A673 (cell line): Measurements from ENCODE around the gene ST6GALNAC4. TPM values are rescaled to one million over a fixed set of nuclear protein-coding genes. Genes with fewer than 3 reads are reported as not detected.

Source experiments
- BruUV-seq: library from RNA; stranded (reverse); fragments of 400-500 nt; replicated peaks from 2 replicates; lab custom pipeline; 2021; lab: Mats Ljungman, UMichigan
- CTCF ChIA-PET: fragments of 300-600 bp; sonication (Branson Sonifier 250); formaldehyde crosslinking; loops from one replicate; lab custom pipeline; 2022; ENCODE audit warnings: antibody characterized with exemption; lab: Charles Lee
- POLR2A ChIA-PET: fragments of 300-600 bp; sonication (Branson Sonifier 250); formaldehyde crosslinking; loops from one replicate; lab custom pipeline; 2022; ENCODE audit warnings: antibody characterized with exemption; ENCODE audit not compliant: low non-redundant PET; lab: Charles Lee
- DNase-seq: peaks from one replicate; pipeline ENCODE4 v3.0.0-alpha.2; 2015; ENCODE audit warnings: low spot score
- H3K27ac ChIP-seq: fragments of 200-600 bp; sonication (generic); 2 replicates; pipeline ENCODE4 v1.5.1; 2016; ENCODE audit warnings: mixed run types, low read depth, mild to moderate bottlenecking, mixed read lengths, antibody characterized with exemption, low read length; ENCODE audit not compliant: poor library complexity, severe bottlenecking
- H3K27me3 ChIP-seq: fragments of 200-600 bp; sonication (generic); replicated peaks from 2 replicates; pipeline ENCODE4 v1.6.1; 2017; ENCODE audit warnings: mixed run types, low read depth, mild to moderate bottlenecking, mixed read lengths, antibody characterized with exemption, low read length; ENCODE audit not compliant: insufficient read depth, poor library complexity
- H3K36me3 ChIP-seq: fragments of 200-600 bp; sonication (generic); 2 replicates; pipeline ENCODE4 v1.6.1; 2016; ENCODE audit warnings: mixed run types, mild to moderate bottlenecking, mixed read lengths, antibody characterized with exemption, low read length; ENCODE audit not compliant: insufficient read depth, poor library complexity, severe bottlenecking
- H3K4me1 ChIP-seq: fragments of 200-600 bp; sonication (generic); 2 replicates; pipeline ENCODE4 v1.6.1; 2017; ENCODE audit warnings: mixed run types, mild to moderate bottlenecking, mixed read lengths, antibody characterized with exemption, low read length; ENCODE audit not compliant: insufficient read depth, poor library complexity, severe bottlenecking
- H3K4me3 ChIP-seq: fragments of 200-600 bp; sonication (generic); 2 replicates; pipeline ENCODE4 v1.5.1; 2016; ENCODE audit warnings: low read depth, mixed run types, mild to moderate bottlenecking, mixed read lengths, low read length; ENCODE audit not compliant: poor library complexity, severe bottlenecking
- H3K9me3 ChIP-seq: fragments of 200-600 bp; sonication (generic); 2 replicates; pipeline ENCODE4 v1.6.1; 2016; ENCODE audit warnings: mixed run types, low read depth, mild to moderate bottlenecking, mixed read lengths, antibody characterized with exemption, low read length; ENCODE audit not compliant: poor library complexity, severe bottlenecking
- CTCF ChIP-seq: fragments of 300-800, 200-600 bp; sonication (generic); conservative IDR thresholded peaks from 2 replicates; pipeline ENCODE4 v1.5.1; 2017; ENCODE audit warnings: low read depth, mild to moderate bottlenecking, antibody characterized with exemption, low read length, moderate library complexity, mixed read lengths
- EZH2 ChIP-seq: fragments of 200-600 bp; sonication (generic); IDR thresholded peaks from 2 replicates; pipeline ENCODE4 v1.6.1; 2017; ENCODE audit warnings: borderline replicate concordance, low read depth, mild to moderate bottlenecking, mixed read lengths, antibody characterized with exemption, low read length; ENCODE audit not compliant: poor library complexity, severe bottlenecking
- intact Hi-C: fragments of 100-400 bp; cut with micrococcal nuclease; formaldehyde crosslinking; loops from one replicate; pipeline ENCODE4 v1.10.0; 2022; ENCODE audit not compliant: unreplicated experiment
- total RNA-seq: library from RNA; stranded (reverse); gene quantifications from 2 replicates; pipeline ENCODE4 v1.2.3, GENCODE V29; 2021

ST6GALNAC4 gene
- total RNA-seq, 1 experiment from 2014 or later: 11.8 TPM

- Histone ChIP-seq H3K27me3 (no peaks in the 10 kb centered on the region), H3K4me3 (no peak overlapping the region), H3K9me3 (no peaks in the 10 kb centered on the region), H3K4me1 (peaks cover 7% of the 10 kb centered on the region), H3K36me3 (no peaks in the 10 kb centered on the region), H3K27ac (no peak overlapping the region)
- no TSS peak for BruUV-seq
- no peak for TF ChIP-seq EZH2
- TF ChIP-seq CTCF: no peak
- POLR2A ChIA-PET: no interaction called here
- no peak for DNase-seq
- CTCF ChIA-PET: interaction anchor here (0.7 kb wide), 1 partner anchor 287 kb away, joined by 3 read pairs; no protein-coding TSS in a partner anchor
- intact Hi-C loops: no loop called here
Measured at GRCh38 chr9:127872369-127873222, 44.2 kb downstream of the ST6GALNAC4 start.

GRCh38 chr9:127871531-127871930, 45.3 kb downstream of the ST6GALNAC4 start:
- no peak for TF ChIP-seq CTCF
- no peak for TF ChIP-seq EZH2
- no TSS peak for BruUV-seq
- Histone ChIP-seq H3K36me3 (no peaks in the 10 kb centered on the region), H3K4me3 (no peak overlapping the region), H3K4me1 (no peaks in the 10 kb centered on the region), H3K9me3 (no peaks in the 10 kb centered on the region), H3K27ac (no peak overlapping the region), H3K27me3 (no peaks in the 10 kb centered on the region)
- POLR2A ChIA-PET: no interaction called here
- CTCF ChIA-PET: interaction anchor here (0.7 kb wide), 1 partner anchor 286 kb away, joined by 3 read pairs; no protein-coding TSS in a partner anchor
- no peak for DNase-seq
- intact Hi-C loops: loop anchor here (2.0 kb wide), 1 partner anchor 137 kb away; the partner anchor contains the start of gene TOR2A

- H3K4me3 ChIP-seq: no peak overlapping the region
- H3K4me1 ChIP-seq: no peaks in the 10 kb centered on the region
- intact Hi-C loops: loop anchor here (2.0 kb wide), 1 partner anchor 136 kb away; the partner anchor contains the start of gene TOR2A
- DNase-seq: no peak
- CTCF ChIA-PET: no interaction called here
- H3K9me3 ChIP-seq: no peaks in the 10 kb centered on the region
- no peaks in the 10 kb centered on the region for H3K27me3 ChIP-seq
- TF ChIP-seq CTCF (no peak), EZH2 (no peak)
- POLR2A ChIA-PET: interaction anchor here (1.6 kb wide), 1 partner anchor 12 kb away, joined by 12 read pairs; no protein-coding TSS in a partner anchor
- H3K36me3 ChIP-seq: no peaks in the 10 kb centered on the region
- no TSS peak for BruUV-seq
- H3K27ac ChIP-seq: no peak overlapping the region
Measured at GRCh38 chr9:127870887-127871286, 46.0 kb downstream of the ST6GALNAC4 start.
